Activated B cell treated with CpG ODN at 0.5 μM for 24 hours (primary cell): ENCODE results near the gene SLC25A30. TPM values are rescaled to one million over a fixed set of nuclear protein-coding genes. Genes with fewer than 3 reads are reported as not detected.
"Not testable (repeated sequence)": the region's sequence is repeated elsewhere in the genome, so short reads cannot be mapped to it uniquely, and the experiment has no call there.

Source experiments
- ATAC-seq: fragments of 200-7000 bp; cut with Tn5 transposase; one replicate; pipeline ENCODE4 v1.10.0; 2021; ENCODE audit warnings: low read depth, mild to moderate bottlenecking, moderate library complexity
- CTCF ChIA-PET: fragments of 350-600 bp; sonication (Branson Sonifier 250); formaldehyde crosslinking; loops from one replicate; lab custom pipeline; 2021; ENCODE audit warnings: antibody characterized with exemption; lab: Charles Lee
- POLR2A ChIA-PET: fragments of 350-600 bp; sonication (Branson Sonifier 250); formaldehyde crosslinking; loops from one replicate; lab custom pipeline; 2021; ENCODE audit warnings: antibody characterized with exemption; lab: Charles Lee
- DNase-seq: peaks from one replicate; pipeline ENCODE4 v3.0.0; 2022
- H3K27ac Mint-ChIP-seq: one replicate; pipeline ENCODE4 v1.8.0; 2020; ENCODE audit warnings: mixed read lengths
- H3K27me3 Mint-ChIP-seq: one replicate; pipeline ENCODE4 v1.8.0; 2021; ENCODE audit warnings: mixed read lengths
- H3K36me3 Mint-ChIP-seq: one replicate; pipeline ENCODE4 v1.8.0; 2021; ENCODE audit warnings: low read depth, mixed read lengths
- H3K4me1 Mint-ChIP-seq: one replicate; pipeline ENCODE4 v1.8.0; 2021; ENCODE audit warnings: mixed read lengths
- H3K4me3 Mint-ChIP-seq: one replicate; pipeline ENCODE4 v1.8.0; 2020; ENCODE audit warnings: mild to moderate bottlenecking, mixed read lengths
- H3K9me3 Mint-ChIP-seq: one replicate; pipeline ENCODE4 v1.8.0; 2020; ENCODE audit warnings: mixed read lengths
- CTCF ChIP-seq: fragments of 200-600 bp; IDR thresholded peaks from one replicate; pipeline ENCODE4 v1.8.0; 2022; ENCODE audit warnings: antibody characterized with exemption, mild to moderate bottlenecking
- intact Hi-C: fragments of 100-400 bp; cut with micrococcal nuclease; formaldehyde crosslinking; loops from one replicate; pipeline ENCODE4 v1.15.1; 2024
- total RNA-seq: library from RNA; stranded (reverse); gene quantifications from 2 replicates; pipeline ENCODE4 v1.2.3, GENCODE V29; 2022

The SLC25A30 gene
- total RNA-seq, 1 donor from 2014 or later, result 19.3 TPM

GRCh38 chr13:45385907-45386553, 32.1 kb downstream of the SLC25A30 start:
- DNase-seq (no peak), ATAC-seq (no peak)
- no peak overlapping the region for H3K27ac Mint-ChIP-seq
- H3K9me3 Mint-ChIP-seq, result no peaks in the 10 kb centered on the region
- H3K27me3 Mint-ChIP-seq, result no peaks in the 10 kb centered on the region
- intact Hi-C loops, result no loop called here
- H3K4me1 Mint-ChIP-seq, result no peaks in the 10 kb centered on the region
- ChIA-PET CTCF (no interaction called here), POLR2A (no interaction called here)
- H3K4me3 Mint-ChIP-seq, result no peak overlapping the region
- H3K36me3 Mint-ChIP-seq, result peaks cover 31% of the 10 kb centered on the region
- no peak for TF ChIP-seq CTCF

GRCh38 chr13:45385320-45385719, 32.9 kb downstream of the SLC25A30 start:
- Mint-ChIP-seq H3K36me3 (peaks cover 24% of the 10 kb centered on the region), H3K9me3 (no peaks in the 10 kb centered on the region), H3K27ac (no peak overlapping the region), H3K4me3 (no peak overlapping the region), H3K27me3 (no peaks in the 10 kb centered on the region), H3K4me1 (no peaks in the 10 kb centered on the region)
- no peak for TF ChIP-seq CTCF
- DNase-seq, result no peak
- ChIA-PET POLR2A (no interaction called here), CTCF (interaction anchor here (1.8 kb wide), 1 partner anchor 8 kb away, joined by 8 read pairs; no protein-coding TSS in a partner anchor)
- no peak for ATAC-seq
- intact Hi-C loops, result no loop called here

DNA sequence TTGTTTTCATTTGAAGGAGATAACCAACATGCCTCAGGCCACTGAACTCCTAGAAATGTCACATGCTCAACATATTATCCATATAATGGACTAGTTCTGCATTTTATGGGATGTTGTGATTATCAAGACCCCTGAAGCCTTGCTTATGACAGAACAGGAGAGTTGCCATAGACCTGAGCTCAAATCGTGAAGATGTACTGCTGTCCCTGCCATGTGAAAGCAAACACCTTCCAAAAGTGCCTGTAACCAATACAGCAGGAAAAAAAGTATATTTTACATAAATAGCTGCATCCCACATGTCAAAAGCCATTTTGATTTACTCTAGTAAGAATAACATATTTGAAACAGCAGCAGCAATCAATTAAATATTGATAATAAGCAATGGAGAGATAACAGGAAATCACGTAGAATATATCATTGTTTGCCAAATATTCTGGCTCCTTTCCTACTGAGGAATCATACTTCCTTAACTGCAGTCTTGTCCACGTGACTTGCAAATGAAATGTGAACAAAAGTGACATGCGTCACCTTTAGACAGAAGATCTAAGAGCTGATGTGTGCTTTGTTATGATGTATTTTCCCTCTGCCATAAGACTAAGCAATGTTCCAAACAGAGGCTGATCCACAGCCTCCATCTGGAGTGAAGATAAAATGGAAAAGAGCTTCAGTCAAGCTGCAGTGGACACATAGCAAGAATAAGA, 33.5 kb downstream of the SLC25A30 start:
- POLR2A ChIA-PET, result no interaction called here
- no peaks in the 10 kb centered on the region for H3K4me1 Mint-ChIP-seq
- no peaks in the 10 kb centered on the region for H3K9me3 Mint-ChIP-seq
- no peak for DNase-seq
- intact Hi-C loops, result no loop called here
- H3K36me3 Mint-ChIP-seq, result peaks cover 23% of the 10 kb centered on the region
- no peak for TF ChIP-seq CTCF
- H3K27ac Mint-ChIP-seq, result no peak overlapping the region
- no peak for ATAC-seq
- H3K4me3 Mint-ChIP-seq, result no peak overlapping the region
- CTCF ChIA-PET, result interaction anchor here (1.8 kb wide), 1 partner anchor 9 kb away, joined by 8 read pairs; no protein-coding TSS in a partner anchor
- no peaks in the 10 kb centered on the region for H3K27me3 Mint-ChIP-seq

DNA sequence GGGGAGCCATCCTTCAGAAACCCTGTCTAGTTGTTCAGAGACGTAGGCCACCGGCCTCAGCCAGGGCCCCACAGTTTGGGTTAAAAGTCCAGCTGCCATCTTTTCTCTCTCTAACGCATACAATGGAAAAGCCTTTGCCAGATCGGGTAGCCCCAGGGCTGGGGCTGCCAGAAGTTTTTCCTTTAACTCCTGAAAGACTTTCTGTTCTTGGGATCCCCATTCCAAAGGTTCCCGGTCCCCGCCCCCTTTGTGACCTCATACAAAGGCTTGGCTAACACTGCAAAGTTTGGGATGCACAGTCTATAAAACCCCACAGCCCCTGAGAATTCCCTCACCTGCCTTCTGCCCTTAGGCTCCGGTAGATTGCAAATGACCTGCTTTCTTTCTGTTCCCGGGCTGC, 35.4 kb downstream of the SLC25A30 start:
- H3K27ac Mint-ChIP-seq, H3K9me3 Mint-ChIP-seq, H3K4me3 Mint-ChIP-seq, POLR2A ChIA-PET, H3K27me3 Mint-ChIP-seq, DNase-seq, CTCF ChIA-PET, ATAC-seq, H3K4me1 Mint-ChIP-seq, intact Hi-C loops: not testable (repeated sequence)
- H3K36me3 Mint-ChIP-seq, result peaks cover 22% of the 10 kb centered on the region

- intact Hi-C loops, result no loop called here
- H3K4me3 Mint-ChIP-seq, result no peak overlapping the region
- CTCF ChIA-PET, result no interaction called here
- no peaks in the 10 kb centered on the region for H3K27me3 Mint-ChIP-seq
- no peak overlapping the region for H3K27ac Mint-ChIP-seq
- no peak for ATAC-seq
- H3K9me3 Mint-ChIP-seq, result no peaks in the 10 kb centered on the region
- POLR2A ChIA-PET, result no interaction called here
- H3K36me3 Mint-ChIP-seq, result peaks cover 14% of the 10 kb centered on the region
- no peak for TF ChIP-seq CTCF
- no peak for DNase-seq
- H3K4me1 Mint-ChIP-seq, result no peaks in the 10 kb centered on the region
These were observed 37.0 kb downstream of the SLC25A30 start for GRCh38 chr13:45381196-45381595.

GRCh38 chr13:45380708-45381107, 37.5 kb downstream of the SLC25A30 start:
- H3K27me3 Mint-ChIP-seq, intact Hi-C loops, DNase-seq, POLR2A ChIA-PET, CTCF ChIA-PET, H3K4me1 Mint-ChIP-seq, H3K9me3 Mint-ChIP-seq, H3K27ac Mint-ChIP-seq, H3K4me3 Mint-ChIP-seq, ATAC-seq: not testable (repeated sequence)
- peaks cover 14% of the 10 kb centered on the region for H3K36me3 Mint-ChIP-seq

GRCh38 chr13:45379516-45379915, 38.7 kb downstream of the SLC25A30 start:
- H3K27ac Mint-ChIP-seq, H3K4me3 Mint-ChIP-seq, intact Hi-C loops, H3K36me3 Mint-ChIP-seq, POLR2A ChIA-PET, H3K4me1 Mint-ChIP-seq, H3K27me3 Mint-ChIP-seq, CTCF ChIA-PET, ATAC-seq, H3K9me3 Mint-ChIP-seq, DNase-seq: not testable (repeated sequence)

GRCh38 chr13:45378786-45379185, 39.4 kb downstream of the SLC25A30 start:
- ATAC-seq, H3K4me1 Mint-ChIP-seq, DNase-seq, H3K4me3 Mint-ChIP-seq, intact Hi-C loops, POLR2A ChIA-PET, CTCF ChIA-PET, H3K9me3 Mint-ChIP-seq, H3K36me3 Mint-ChIP-seq, H3K27ac Mint-ChIP-seq, H3K27me3 Mint-ChIP-seq: not testable (repeated sequence)
